Retina (tissue), 1 donor: Measurements from ENCODE around the gene PTAFR.

Experiments
- DNase-seq: peaks from one replicate; pipeline ENCODE4 v3.0.0-alpha.2; 2016

Gene PTAFR

DNA sequence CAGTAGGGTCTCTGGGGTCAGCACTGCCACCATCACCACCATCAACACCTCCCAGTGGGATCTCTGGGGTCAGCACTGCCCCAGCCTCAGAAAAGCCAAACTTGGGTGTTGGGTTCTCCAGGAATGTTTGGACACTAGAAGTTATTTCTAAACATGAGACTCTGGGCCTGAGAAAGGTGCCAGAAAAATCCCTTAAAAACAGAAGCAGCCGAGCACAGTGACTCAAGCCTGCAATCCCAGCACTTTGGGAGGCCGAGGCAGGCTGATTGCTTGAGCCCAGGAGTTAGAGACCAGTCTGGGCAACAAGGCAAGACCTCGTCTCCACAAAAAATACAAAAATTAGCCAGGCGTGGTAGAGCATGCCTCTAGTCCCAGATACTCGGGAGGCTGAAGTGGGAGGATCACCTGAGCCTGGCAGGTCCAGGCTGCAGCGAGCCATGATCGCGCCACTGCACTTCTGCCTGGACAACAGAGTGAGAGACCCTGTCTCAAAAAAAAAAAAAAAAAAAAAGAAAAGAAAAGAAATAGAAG is 470 bp downstream of the PTAFR start:
- DNase-seq: no peak

DNA sequence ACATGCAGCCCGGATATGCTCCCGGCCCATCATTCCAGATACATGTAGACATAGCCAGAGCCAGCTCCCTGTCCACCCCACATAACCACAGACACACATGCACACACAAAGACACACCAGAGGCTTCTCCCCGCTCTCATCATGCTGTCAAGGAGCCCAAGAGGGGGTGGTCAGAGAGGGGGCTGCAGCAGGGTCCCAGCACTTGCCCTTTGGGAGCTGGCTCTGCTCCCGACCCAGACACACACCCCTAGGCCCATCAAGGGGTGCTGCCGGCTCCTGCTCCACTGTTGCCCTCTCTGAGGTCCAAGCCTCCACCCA is 2.6 kb downstream of the PTAFR start:
- no peak for DNase-seq

GRCh38 chr1:28173151-28173979 is 3.1 kb downstream of the PTAFR start:
- peak; percentile 27 for DNase-seq

DNA sequence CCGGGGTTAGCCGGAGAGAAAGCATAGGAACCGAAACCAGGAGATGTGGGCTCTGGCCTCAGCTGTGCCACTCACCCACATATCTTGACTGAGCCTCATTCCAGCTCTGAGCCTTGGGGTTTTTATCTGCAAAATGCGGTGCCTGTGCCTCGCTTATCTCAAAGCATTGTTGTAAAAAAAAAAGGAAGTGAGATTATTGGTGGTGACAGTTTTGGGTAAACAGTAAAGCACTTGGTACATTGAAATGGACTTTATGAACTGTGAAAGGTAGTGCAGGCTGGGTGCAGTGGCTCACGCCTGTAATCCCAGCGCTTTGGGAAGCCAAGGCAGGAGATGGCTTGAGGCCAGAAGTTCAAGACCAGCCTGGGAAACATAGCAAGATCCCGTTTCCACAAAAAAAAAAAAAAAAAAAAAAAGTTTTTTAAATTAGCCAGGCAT is 3.8 kb downstream of the PTAFR start:
- no peak for DNase-seq

GRCh38 chr1:28171246-28171645 is 5.2 kb downstream of the PTAFR start:
- DNase-seq: no peak

DNA sequence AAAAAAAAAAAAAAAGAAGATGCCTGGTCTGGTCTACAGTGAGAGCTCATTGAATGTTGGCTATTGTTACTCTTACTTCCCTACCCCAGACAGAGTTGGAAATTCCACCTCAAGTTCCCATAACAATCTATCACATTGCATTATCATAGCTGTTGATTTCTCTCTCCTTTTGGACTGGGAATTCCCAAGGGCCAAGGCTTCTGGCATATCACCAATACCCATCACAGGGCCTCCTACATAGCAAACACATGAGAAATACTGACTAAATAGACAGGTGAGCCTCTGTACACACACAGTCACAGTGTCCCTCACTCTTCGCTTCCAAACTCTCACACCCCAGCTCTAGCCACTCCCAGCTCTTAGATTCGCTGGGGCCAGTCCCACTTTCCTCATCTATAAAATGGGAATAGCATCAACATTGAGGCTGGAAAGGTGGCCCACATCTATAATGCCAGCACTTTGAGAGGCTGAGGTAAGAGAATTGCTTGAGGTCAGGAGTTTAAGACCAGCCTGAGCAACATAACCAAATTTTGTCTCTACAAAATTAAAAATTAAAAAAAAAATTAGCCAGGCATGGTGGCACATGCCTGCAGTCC is 6.4 kb downstream of the PTAFR start:
- DNase-seq: no peak

DNA sequence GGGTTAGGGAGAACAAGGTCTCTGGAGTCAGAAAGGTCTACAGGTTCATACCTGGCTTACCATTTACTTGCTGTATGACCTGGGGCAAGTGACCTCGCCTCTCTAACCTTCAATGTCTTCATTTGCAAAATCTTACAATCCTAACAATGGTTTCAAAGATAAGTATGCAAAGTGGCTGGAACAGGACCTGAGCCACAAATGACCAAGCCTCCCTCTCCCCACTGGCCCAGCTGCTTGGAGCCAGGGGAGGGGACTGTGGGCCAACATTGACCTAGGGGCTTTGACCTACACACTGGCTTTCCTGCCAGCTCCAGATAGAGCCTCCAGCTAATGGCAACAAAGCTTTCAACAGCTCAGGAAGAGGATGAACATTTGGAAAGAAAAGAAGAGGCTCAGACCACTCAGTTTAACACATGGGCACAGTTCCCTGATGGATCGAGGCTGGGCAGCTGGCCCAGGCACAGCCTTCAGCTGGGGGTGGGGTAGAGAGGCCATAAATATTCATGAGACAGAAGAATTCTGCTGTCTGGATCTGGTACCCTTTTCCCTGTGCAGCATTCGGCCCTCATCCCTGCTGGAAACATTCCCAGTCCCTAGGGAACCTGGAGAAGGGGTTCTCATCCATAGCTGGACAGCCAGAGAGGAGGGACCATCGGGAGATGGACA is 12.9 kb downstream of the PTAFR start:
- no peak for DNase-seq

DNA sequence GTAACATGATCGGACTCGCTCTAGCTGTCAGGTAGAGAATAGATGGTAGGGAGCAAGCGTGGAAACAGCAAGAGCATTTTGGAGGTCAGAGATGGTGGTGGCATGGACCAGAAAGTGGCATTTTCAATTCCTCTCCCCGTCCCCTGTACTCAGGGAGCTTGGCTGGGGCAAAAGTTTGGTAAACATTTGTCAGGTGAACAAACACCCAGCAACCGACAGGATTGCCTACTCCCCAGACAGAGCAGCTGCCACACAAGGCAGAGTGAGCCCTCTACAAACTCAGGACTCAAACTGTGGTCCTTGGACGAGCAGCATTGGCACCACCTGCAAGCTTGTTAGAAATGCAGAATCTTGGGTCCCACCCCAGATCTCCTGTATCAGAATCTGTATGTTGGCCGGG is 14.3 kb downstream of the PTAFR start:
- DNase-seq: no peak

DNA sequence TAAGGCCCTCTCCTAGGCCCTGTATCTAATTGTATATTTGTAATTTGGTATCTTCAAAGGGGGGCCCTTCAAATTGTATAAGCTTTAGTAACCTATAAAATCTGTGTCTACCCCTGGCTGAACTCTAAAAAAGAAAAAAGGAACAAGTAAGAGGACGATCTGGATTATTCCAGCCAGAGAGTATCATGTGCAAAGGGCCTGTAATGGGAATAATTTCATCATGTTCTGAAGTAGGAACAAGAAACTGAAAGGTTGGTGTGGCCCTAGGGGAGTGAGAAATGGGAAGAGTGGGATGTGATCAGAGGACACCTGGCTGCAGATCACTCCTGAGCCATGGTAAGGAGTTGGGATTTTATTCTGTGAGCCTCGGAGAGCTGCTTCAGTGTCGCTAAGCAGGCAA is 14.7 kb downstream of the PTAFR start:
- DNase-seq: no peak

GRCh38 chr1:28160782-28161266 is 15.7 kb downstream of the PTAFR start:
- DNase-seq: no peak

GRCh38 chr1:28159680-28160079 is 16.8 kb downstream of the PTAFR start:
- no peak for DNase-seq

DNA sequence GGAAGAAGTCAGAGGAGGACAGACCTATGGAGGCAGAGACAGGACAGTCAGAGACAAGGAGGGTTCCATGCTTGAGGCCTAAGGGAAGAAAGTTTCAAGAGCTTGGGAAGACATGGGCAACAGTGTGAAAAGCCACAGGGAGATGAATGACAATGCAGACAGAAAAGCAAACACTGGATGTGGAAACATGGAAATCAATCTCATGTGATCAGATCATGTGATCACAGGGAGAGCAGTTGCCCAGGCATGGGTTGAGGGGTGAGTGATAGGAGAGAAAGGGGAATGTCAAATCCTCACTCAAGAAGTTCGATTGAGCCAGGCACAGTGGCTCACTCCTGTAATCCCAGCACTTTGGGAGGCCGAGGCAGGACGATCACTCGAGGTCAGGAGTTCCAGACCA is 17.2 kb downstream of the PTAFR start:
- DNase-seq: no peak

- no peak for DNase-seq
These were observed 18.6 kb downstream of the PTAFR start for GRCh38 chr1:28157894-28158293.

GRCh38 chr1:28156821-28157220 is 19.7 kb downstream of the PTAFR start:
- DNase-seq: no peak

DNA sequence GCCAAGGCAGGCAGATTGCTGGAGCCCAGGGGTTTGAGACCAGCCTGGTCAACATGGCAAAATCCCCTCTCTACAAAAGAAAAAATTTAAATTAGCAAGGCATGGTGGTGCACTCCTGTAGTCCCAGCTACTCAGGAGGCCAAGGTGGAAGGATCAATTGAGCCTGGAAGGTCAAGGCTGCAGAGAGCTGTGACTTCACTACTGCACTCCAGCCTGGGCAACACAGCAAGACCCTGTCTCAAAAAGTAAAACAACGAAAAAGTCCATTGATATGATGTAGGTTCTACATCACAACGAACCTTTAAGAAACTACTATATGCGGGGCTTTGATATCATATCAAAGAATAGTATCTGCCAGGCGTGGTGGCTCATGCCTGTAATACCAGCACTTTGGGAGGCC is 20.9 kb downstream of the PTAFR start:
- no peak for DNase-seq

- DNase-seq: no peak
These were observed 22.4 kb downstream of the PTAFR start for GRCh38 chr1:28154078-28154594.

GRCh38 chr1:28150125-28150780 is 26.2 kb downstream of the PTAFR start:
- DNase-seq: no peak

- DNase-seq: no peak
These were observed 27.7 kb downstream of the PTAFR start for GRCh38 chr1:28148880-28149195.

GRCh38 chr1:28147264-28148094 is 29.0 kb downstream of the PTAFR start:
- peak; percentile 2 for DNase-seq

- DNase-seq: no peak
These were observed 30.8 kb downstream of the PTAFR start for GRCh38 chr1:28145728-28146127.

DNA sequence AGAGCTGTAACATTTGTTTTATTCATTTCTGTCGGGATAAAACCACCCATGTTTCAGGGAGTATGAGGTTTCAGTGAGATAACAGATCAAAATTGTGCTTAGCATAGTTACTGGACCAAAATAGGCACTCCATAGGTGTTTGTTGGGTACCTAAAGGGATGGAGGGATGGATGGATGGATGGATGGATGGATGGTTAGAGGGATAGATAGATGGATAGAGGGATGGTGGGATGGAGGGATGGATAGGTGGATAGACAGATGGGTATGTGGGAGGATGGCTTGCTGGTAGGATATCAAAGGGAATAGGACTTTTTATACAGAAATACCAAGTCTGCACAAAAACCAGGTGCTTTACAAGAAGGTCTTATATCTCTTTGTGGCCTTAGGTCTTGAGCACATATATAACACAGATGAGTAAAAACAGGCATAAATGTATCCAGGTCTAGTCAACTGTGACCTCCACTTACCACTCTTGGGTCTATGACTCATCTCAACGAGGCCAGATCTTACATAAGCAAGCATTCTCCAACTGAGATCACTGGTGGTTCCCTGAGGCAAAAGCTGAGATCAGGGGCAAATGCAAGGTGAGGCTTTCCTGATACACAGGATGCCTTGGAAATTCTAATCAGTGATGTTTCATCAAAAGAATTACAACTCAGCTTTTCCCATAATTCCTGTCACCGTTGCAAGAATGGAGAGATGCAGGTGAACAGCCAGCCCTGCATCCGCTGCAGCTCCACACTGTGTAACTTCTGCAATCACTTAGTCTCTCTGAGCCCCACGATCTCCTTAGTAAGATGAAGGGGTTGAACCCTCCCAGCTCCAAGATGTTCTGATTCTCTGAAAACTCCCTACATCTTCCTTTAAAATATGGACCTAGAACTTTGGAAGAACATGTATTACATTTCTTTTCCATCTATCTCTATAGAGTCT is 32.0 kb downstream of the PTAFR start:
- DNase-seq: no peak
